ENCODE data around the gene KCNJ9. TPM values are rescaled to one million over a fixed set of nuclear protein-coding genes. Genes with fewer than 3 reads are reported as not detected.
"Not testable (repeated sequence)": the region's sequence is repeated elsewhere in the genome, so short reads cannot be mapped to it uniquely, and the experiment has no call there.

The KCNJ9 gene
- total RNA-seq, 3 donors from 2014 or later = 0.47 TPM; not detected in 2

GRCh38 chr1:160124705-160125478 lies 43.6 kb downstream of the KCNJ9 start:
- Histone ChIP-seq H3K4me1 (ENCODE audit: low read depth) (no peaks in the 10 kb centered on the region), H3K4me3 (no peak overlapping the region), H3K36me3 (ENCODE audit: low read depth) (no peaks in the 10 kb centered on the region), H3K9me3 (no peaks in the 10 kb centered on the region)
- DNase-seq (no peak), ATAC-seq (no peak)
- TF ChIP-seq CTCF (IDR thresholded peaks at IDR 0.05) = no peak
- intact Hi-C loops (cut with DNase I, micrococcal nuclease) = no loop called here

GRCh38 chr1:160125746-160126145 lies 44.4 kb downstream of the KCNJ9 start:
- no peak for TF ChIP-seq CTCF (IDR thresholded peaks at IDR 0.05)
- Histone ChIP-seq H3K4me1 (ENCODE audit: low read depth) (no peaks in the 10 kb centered on the region), H3K9me3 (no peaks in the 10 kb centered on the region), H3K4me3 (no peak overlapping the region), H3K36me3 (ENCODE audit: low read depth) (no peaks in the 10 kb centered on the region)
- DNase-seq = no peak
- intact Hi-C loops (cut with DNase I, micrococcal nuclease) = no loop called here
- no peak for ATAC-seq

- H3K36me3 ChIP-seq (ENCODE audit: low read depth); H3K4me1 ChIP-seq (ENCODE audit: low read depth); intact Hi-C loops (cut with DNase I, micrococcal nuclease); ATAC-seq; H3K9me3 ChIP-seq; H3K4me3 ChIP-seq; DNase-seq: not testable (repeated sequence)
Observed at GRCh38 chr1:160126342-160126741, 45.0 kb downstream of the KCNJ9 start.

- ATAC-seq = no peak
- H3K4me3 ChIP-seq = no peak overlapping the region
- intact Hi-C loops (cut with DNase I, micrococcal nuclease) = no loop called here
- no peaks in the 10 kb centered on the region for H3K9me3 ChIP-seq
- no peak for TF ChIP-seq CTCF (IDR thresholded peaks at IDR 0.05)
- no peaks in the 10 kb centered on the region for H3K36me3 ChIP-seq (ENCODE audit: low read depth)
- DNase-seq = no peak
- H3K4me1 ChIP-seq (ENCODE audit: low read depth) = no peaks in the 10 kb centered on the region
Observed at GRCh38 chr1:160127381-160127780, 46.0 kb downstream of the KCNJ9 start.

GRCh38 chr1:160127865-160128523 lies 46.7 kb downstream of the KCNJ9 start:
- TF ChIP-seq CTCF (IDR thresholded peaks at IDR 0.05) = no peak
- Histone ChIP-seq H3K4me3 (no peak overlapping the region), H3K36me3 (ENCODE audit: low read depth) (no peaks in the 10 kb centered on the region), H3K4me1 (ENCODE audit: low read depth) (no peaks in the 10 kb centered on the region), H3K9me3 (no peaks in the 10 kb centered on the region)
- no peak for ATAC-seq
- DNase-seq = no peak
- intact Hi-C loops (cut with DNase I, micrococcal nuclease) = no loop called here

GRCh38 chr1:160128636-160129035 lies 47.3 kb downstream of the KCNJ9 start:
- Histone ChIP-seq H3K36me3 (ENCODE audit: low read depth) (no peaks in the 10 kb centered on the region), H3K4me1 (ENCODE audit: low read depth) (no peaks in the 10 kb centered on the region), H3K9me3 (no peaks in the 10 kb centered on the region), H3K4me3 (no peak overlapping the region)
- TF ChIP-seq CTCF (IDR thresholded peaks at IDR 0.05) = no peak
- intact Hi-C loops (cut with DNase I, micrococcal nuclease) = no loop called here
- DNase-seq = no peak
- ATAC-seq = no peak

Measured in mucosa of descending colon (tissue), 3 donors.